Liver (tissue), 9 donors: ENCODE results near the gene PDGFA. TPM values are rescaled to one million over a fixed set of nuclear protein-coding genes. Genes with fewer than 3 reads are reported as not detected.

Source experiments
- DNase-seq: peaks from one replicate; pipeline ENCODE4 v3.0.0-alpha.2; 2017; ENCODE audit warnings: low spot score
- H3K27ac ChIP-seq, 2 donors: one replicate each; pipeline ENCODE4 v1.7.0; 2013; ENCODE audit warnings: inconsistent platforms in 2 of 2, low read length in 2 of 2, control low read depth in 1 of 2, low read depth in 1 of 2, mild to moderate bottlenecking in 1 of 2
- H3K27me3 ChIP-seq, 4 donors: one replicate each; pipeline versions ENCODE4 v1.6.1 to v1.7.0; 2013; ENCODE audit warnings: low read length in 3 of 4, inconsistent platforms in 1 of 4, mild to moderate bottlenecking in 1 of 4, moderate library complexity in 1 of 4; ENCODE audit not compliant: control insufficient read depth in 4 of 4, insufficient read depth in 4 of 4
- H3K36me3 ChIP-seq, 4 donors: one replicate each; pipeline versions ENCODE4 v1.6.1 to v1.7.0; 2013; ENCODE audit warnings: low read length in 3 of 4, mild to moderate bottlenecking in 3 of 4, low read depth in 1 of 4, moderate library complexity in 1 of 4; ENCODE audit not compliant: control insufficient read depth in 4 of 4, insufficient read depth in 3 of 4
- H3K4me1 ChIP-seq, 4 donors: one replicate each; pipeline versions ENCODE4 v1.6.1 to v1.7.0; 2013; ENCODE audit warnings: low read length in 3 of 4, mild to moderate bottlenecking in 3 of 4, moderate library complexity in 1 of 4; ENCODE audit not compliant: control insufficient read depth in 4 of 4, insufficient read depth in 4 of 4
- H3K4me3 ChIP-seq, 3 donors: one replicate each; pipeline versions ENCODE4 v1.6.1 to v1.7.0; 2013; ENCODE audit warnings: low read length in 3 of 3, control low read depth in 1 of 3, low read depth in 1 of 3, mild to moderate bottlenecking in 1 of 3
- H3K9ac ChIP-seq, 2 donors: one replicate each; pipeline ENCODE4 v1.7.0; 2013; ENCODE audit warnings: low read length in 2 of 2, mild to moderate bottlenecking in 2 of 2, moderate library complexity in 2 of 2, control low read depth in 1 of 2, low read depth in 1 of 2
- H3K9me3 ChIP-seq, 4 donors: one replicate each; pipeline versions ENCODE4 v1.6.1 to v1.7.0; 2013; ENCODE audit warnings: low read length in 3 of 4; ENCODE audit not compliant: control insufficient read depth in 4 of 4
- EGR1 ChIP-seq, 2 donors: IDR thresholded peaks; 2 replicates each; pipeline ENCODE4 v1.6.1; 2016 to 2018; ENCODE audit warnings: antibody characterized with exemption in 2 of 2, low read depth in 2 of 2
- FOXA1 ChIP-seq: IDR thresholded peaks from 2 replicates; pipeline ENCODE4 v1.6.1; 2016; ENCODE audit warnings: antibody characterized with exemption
- HNF4G ChIP-seq: IDR thresholded peaks from 2 replicates; pipeline ENCODE4 v1.6.1; 2016; ENCODE audit warnings: antibody characterized with exemption
- JUND ChIP-seq, 2 donors: IDR thresholded peaks; 2 replicates each; pipeline ENCODE4 v1.6.1; 2016; ENCODE audit warnings: antibody characterized with exemption in 2 of 2
- NR2F2 ChIP-seq: IDR thresholded peaks from 2 replicates; pipeline ENCODE4 v1.6.1; 2016; ENCODE audit warnings: antibody characterized with exemption
- RAD21 ChIP-seq, 2 donors: IDR thresholded peaks; 2 replicates each; pipeline ENCODE4 v1.6.1; 2016; ENCODE audit warnings: antibody characterized with exemption in 2 of 2, mild to moderate bottlenecking in 2 of 2
- RXRA ChIP-seq, 2 donors: IDR thresholded peaks; 2 replicates each; pipeline ENCODE4 v1.6.1; 2017 to 2018; ENCODE audit warnings: antibody characterized with exemption in 2 of 2, mild to moderate bottlenecking in 1 of 2
- TAF1 ChIP-seq: conservative IDR thresholded peaks from 2 replicates; pipeline ENCODE4 v1.6.1; 2016; ENCODE audit warnings: antibody characterized with exemption, mild to moderate bottlenecking
- YY1 ChIP-seq: IDR thresholded peaks from 2 replicates; pipeline ENCODE4 v1.6.1; 2016; ENCODE audit warnings: antibody characterized with exemption, mild to moderate bottlenecking
- WGBS: extraction: QIAGEN DNeasy Blood & Tissue Kit; methylation state at CpG from one replicate; pipeline ENCODE4 v1.1.7; 2013; 5-methylcytosine and 5-hydroxymethylcytosine counted together
- polyA plus RNA-seq, 2 donors: library from polyadenylated mRNA; stranded (reverse) in 1 of 2; unstranded in 1 of 2; fragments of 200-250 nt in 1 of 2; fragments of >200 nt in 1 of 2; fragmentation: Nextera tagmentation in 1 of 2; extraction: Ambion mirVana in 1 of 2; gene quantifications; one replicate each; pipeline versions ENCODE4 v1.2.1 to v1.2.3, GENCODE V29; 2013 to 2015
- total RNA-seq, 2 donors: library from RNA; depleted of rRNA; stranded (reverse); fragments of >200 nt; gene quantifications; one replicate each; pipeline ENCODE4 v1.2.3, GENCODE V29; 2014
- TF ChIP-seq, protein P1 (sequence below): IDR thresholded peaks from 2 replicates; pipeline ENCODE4 v1.6.1; 2016; ENCODE audit warnings: antibody characterized with exemption
- TF ChIP-seq, protein P2 (sequence below): fragments of 150-350 bp; IDR thresholded peaks from 2 replicates; pipeline ENCODE4 v1.5.1; 2017; ENCODE audit warnings: improper control_type of control experiment, low read depth, low read length; ENCODE audit not compliant: missing input control
- TF ChIP-seq, protein P3 (sequence below): IDR thresholded peaks from 2 replicates; pipeline ENCODE4 v1.6.1; 2016; ENCODE audit warnings: antibody characterized with exemption
- TF ChIP-seq, protein P4 (sequence below): IDR thresholded peaks from 2 replicates; pipeline ENCODE4 v1.6.1; 2016; ENCODE audit warnings: antibody characterized with exemption
- TF ChIP-seq, protein P5 (sequence below): IDR thresholded peaks from 2 replicates; pipeline ENCODE4 v1.6.1; 2016; ENCODE audit warnings: antibody characterized with exemption, mild to moderate bottlenecking
- donor health status: healthy.
- donor health status: healthy.
- donor health status: healthy.
- donor health status: healthy.
- donor health status: healthy.

The PDGFA gene
- total and polyA plus RNA-seq, 4 donors, result 1.4 to 5.1 (median 2.0) TPM

DNA sequence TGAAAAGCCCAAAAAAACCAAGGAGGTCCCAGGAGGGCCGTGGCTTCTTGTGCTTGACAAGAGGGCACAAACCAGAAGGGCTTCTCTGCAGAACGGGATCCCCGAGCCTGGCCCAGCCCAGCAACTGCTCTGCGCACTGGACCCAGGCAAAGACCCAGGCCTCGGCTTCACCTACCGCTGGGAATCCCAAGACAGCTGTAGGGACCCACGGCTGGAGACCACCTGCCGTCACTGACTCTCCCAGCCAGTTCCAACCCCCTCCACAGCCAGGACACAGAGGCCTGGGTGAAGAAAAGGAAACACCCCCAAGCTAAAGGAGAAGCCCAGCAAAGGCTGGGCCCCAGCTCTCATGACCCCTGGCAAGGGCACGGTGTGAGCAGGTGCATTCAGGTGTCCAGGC, 24.3 kb downstream of the PDGFA start:
- 92% methylated on average over 9 of the region's 9 CpGs for WGBS
- no peaks in the 10 kb centered on the region for H3K9me3 ChIP-seq
- H3K27ac ChIP-seq, result no peak overlapping the region
- peaks cover 0 to 7% (median 3%) of the 10 kb centered on the region in 4 donors for H3K4me1 ChIP-seq
- H3K4me3 ChIP-seq, result no peak overlapping the region
- no peak overlapping the region for H3K9ac ChIP-seq
- DNase-seq, result no peak
- H3K27me3 ChIP-seq, result no peaks in the 10 kb centered on the region
- peaks cover 0 to 2% (median 0%) of the 10 kb centered on the region in 4 donors for H3K36me3 ChIP-seq
- TF ChIP-seq JUND (IDR thresholded peaks at IDR 0.05) (no peak), NR2F2 (no peak)

DNA sequence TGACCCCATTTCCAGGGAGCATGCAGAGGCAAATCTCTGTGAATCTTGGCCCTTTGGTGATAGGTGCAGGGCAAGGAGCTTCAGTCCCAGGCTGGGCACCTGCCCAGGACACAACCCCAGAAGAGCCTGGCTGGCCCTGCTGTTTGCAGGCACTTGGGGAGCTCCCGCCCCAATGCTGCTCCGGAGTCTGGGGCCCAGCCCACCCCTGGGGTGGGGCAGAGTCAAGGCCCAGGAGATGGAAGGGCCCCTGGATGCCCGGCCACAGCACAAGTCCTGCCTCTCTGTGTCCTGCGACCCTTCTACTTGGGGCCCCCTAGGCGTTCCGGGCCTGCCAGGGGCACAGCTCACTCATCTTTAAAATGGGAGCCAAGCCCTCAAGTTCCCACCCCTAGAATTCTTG, 24.7 kb downstream of the PDGFA start:
- Histone ChIP-seq H3K27ac (no peak overlapping the region), H3K27me3 (no peaks in the 10 kb centered on the region), H3K36me3 (no peaks in the 10 kb centered on the region), H3K9ac (no peak overlapping the region), H3K4me1 (peaks cover 0 to 7% (median 3%) of the 10 kb centered on the region in 4 donors), H3K9me3 (no peaks in the 10 kb centered on the region), H3K4me3 (no peak overlapping the region)
- DNase-seq, result no peak
- 88% methylated on average over 6 of the region's 6 CpGs for WGBS
- TF ChIP-seq, protein P1, sequence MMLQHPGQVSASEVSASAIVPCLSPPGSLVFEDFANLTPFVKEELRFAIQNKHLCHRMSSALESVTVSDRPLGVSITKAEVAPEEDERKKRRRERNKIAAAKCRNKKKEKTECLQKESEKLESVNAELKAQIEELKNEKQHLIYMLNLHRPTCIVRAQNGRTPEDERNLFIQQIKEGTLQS, result no peak
- TF ChIP-seq RXRA (IDR thresholded peaks at IDR 0.05), result no peak

DNA sequence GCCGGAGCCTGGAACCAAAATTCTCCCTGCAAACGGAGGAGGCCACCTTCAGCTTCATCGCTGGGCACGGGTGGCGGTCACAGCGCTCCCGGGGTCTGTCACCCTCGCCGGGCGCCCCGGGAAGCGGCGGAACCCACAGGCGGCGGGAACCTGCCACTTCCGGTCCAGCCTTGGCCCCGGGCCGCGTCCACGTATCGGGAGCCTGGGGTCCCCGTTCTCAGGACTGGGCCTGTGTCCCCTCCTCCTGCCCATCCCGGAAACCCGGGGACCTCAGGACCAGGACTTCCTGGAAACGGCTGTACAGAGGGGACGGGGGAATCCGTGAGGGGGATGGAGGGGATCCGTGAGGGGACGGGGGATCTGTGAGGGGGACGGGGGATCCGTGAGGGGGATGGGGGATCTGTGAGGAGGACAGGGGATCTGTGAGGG, 25.4 kb downstream of the PDGFA start:
- Histone ChIP-seq H3K27ac (no peak overlapping the region), H3K4me1 (peaks cover 0 to 6% (median 2%) of the 10 kb centered on the region in 4 donors), H3K9ac (no peak overlapping the region), H3K36me3 (no peaks in the 10 kb centered on the region), H3K27me3 (no peaks in the 10 kb centered on the region), H3K4me3 (no peak overlapping the region), H3K9me3 (no peaks in the 10 kb centered on the region)
- no peak for DNase-seq
- TF ChIP-seq EGR1 (IDR thresholded peaks at IDR 0.05; ENCODE audit: low read depth in 2 of 2) (no peak), RXRA (IDR thresholded peaks at IDR 0.05) (no peak), HNF4G (no peak), FOXA1 (no peak), JUND (IDR thresholded peaks at IDR 0.05) (no peak), TAF1 (no peak), YY1 (no peak), RAD21 (IDR thresholded peaks at IDR 0.05) (no peak), NR2F2 (no peak)
- TF ChIP-seq, protein P2, sequence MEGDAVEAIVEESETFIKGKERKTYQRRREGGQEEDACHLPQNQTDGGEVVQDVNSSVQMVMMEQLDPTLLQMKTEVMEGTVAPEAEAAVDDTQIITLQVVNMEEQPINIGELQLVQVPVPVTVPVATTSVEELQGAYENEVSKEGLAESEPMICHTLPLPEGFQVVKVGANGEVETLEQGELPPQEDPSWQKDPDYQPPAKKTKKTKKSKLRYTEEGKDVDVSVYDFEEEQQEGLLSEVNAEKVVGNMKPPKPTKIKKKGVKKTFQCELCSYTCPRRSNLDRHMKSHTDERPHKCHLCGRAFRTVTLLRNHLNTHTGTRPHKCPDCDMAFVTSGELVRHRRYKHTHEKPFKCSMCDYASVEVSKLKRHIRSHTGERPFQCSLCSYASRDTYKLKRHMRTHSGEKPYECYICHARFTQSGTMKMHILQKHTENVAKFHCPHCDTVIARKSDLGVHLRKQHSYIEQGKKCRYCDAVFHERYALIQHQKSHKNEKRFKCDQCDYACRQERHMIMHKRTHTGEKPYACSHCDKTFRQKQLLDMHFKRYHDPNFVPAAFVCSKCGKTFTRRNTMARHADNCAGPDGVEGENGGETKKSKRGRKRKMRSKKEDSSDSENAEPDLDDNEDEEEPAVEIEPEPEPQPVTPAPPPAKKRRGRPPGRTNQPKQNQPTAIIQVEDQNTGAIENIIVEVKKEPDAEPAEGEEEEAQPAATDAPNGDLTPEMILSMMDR, result no peak
- TF ChIP-seq, protein P1, result no peak
- TF ChIP-seq, protein P3, sequence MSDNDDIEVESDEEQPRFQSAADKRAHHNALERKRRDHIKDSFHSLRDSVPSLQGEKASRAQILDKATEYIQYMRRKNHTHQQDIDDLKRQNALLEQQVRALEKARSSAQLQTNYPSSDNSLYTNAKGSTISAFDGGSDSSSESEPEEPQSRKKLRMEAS, result no peak
- TF ChIP-seq, protein P4, sequence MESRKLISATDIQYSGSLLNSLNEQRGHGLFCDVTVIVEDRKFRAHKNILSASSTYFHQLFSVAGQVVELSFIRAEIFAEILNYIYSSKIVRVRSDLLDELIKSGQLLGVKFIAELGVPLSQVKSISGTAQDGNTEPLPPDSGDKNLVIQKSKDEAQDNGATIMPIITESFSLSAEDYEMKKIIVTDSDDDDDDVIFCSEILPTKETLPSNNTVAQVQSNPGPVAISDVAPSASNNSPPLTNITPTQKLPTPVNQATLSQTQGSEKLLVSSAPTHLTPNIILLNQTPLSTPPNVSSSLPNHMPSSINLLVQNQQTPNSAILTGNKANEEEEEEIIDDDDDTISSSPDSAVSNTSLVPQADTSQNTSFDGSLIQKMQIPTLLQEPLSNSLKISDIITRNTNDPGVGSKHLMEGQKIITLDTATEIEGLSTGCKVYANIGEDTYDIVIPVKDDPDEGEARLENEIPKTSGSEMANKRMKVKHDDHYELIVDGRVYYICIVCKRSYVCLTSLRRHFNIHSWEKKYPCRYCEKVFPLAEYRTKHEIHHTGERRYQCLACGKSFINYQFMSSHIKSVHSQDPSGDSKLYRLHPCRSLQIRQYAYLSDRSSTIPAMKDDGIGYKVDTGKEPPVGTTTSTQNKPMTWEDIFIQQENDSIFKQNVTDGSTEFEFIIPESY, result no peak
- TF ChIP-seq, protein P5, sequence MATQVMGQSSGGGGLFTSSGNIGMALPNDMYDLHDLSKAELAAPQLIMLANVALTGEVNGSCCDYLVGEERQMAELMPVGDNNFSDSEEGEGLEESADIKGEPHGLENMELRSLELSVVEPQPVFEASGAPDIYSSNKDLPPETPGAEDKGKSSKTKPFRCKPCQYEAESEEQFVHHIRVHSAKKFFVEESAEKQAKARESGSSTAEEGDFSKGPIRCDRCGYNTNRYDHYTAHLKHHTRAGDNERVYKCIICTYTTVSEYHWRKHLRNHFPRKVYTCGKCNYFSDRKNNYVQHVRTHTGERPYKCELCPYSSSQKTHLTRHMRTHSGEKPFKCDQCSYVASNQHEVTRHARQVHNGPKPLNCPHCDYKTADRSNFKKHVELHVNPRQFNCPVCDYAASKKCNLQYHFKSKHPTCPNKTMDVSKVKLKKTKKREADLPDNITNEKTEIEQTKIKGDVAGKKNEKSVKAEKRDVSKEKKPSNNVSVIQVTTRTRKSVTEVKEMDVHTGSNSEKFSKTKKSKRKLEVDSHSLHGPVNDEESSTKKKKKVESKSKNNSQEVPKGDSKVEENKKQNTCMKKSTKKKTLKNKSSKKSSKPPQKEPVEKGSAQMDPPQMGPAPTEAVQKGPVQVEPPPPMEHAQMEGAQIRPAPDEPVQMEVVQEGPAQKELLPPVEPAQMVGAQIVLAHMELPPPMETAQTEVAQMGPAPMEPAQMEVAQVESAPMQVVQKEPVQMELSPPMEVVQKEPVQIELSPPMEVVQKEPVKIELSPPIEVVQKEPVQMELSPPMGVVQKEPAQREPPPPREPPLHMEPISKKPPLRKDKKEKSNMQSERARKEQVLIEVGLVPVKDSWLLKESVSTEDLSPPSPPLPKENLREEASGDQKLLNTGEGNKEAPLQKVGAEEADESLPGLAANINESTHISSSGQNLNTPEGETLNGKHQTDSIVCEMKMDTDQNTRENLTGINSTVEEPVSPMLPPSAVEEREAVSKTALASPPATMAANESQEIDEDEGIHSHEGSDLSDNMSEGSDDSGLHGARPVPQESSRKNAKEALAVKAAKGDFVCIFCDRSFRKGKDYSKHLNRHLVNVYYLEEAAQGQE, result no peak
- WGBS, result 85% methylated on average over 31 of the region's 31 CpGs
